Fibroblast of lung (primary cell): ENCODE results near the gene AGAP6.
"Not testable (repeated sequence)": the region's sequence is repeated elsewhere in the genome, so short reads cannot be mapped to it uniquely, and the experiment has no call there.

Experiments used
- EZH2 ChIP-seq: IDR thresholded peaks from 2 replicates; pipeline ENCODE4 v1.5.1; 2012; ENCODE audit warnings: low read length, control low read depth, mild to moderate bottlenecking; ENCODE audit errors: missing control alignments
- TF ChIP-seq, protein P1 (sequence below), 2 donors: IDR thresholded peaks in 1 of 2; conservative IDR thresholded peaks in 1 of 2; 1 replicate in 1 of 2; 2 replicates in 1 of 2; pipeline ENCODE4 v1.5.1; 2011 to 2012; ENCODE audit warnings: low read length in 2 of 2, control low read depth in 1 of 2, inconsistent platforms in 1 of 2, low read depth in 1 of 2, mild to moderate bottlenecking in 1 of 2

DNA sequence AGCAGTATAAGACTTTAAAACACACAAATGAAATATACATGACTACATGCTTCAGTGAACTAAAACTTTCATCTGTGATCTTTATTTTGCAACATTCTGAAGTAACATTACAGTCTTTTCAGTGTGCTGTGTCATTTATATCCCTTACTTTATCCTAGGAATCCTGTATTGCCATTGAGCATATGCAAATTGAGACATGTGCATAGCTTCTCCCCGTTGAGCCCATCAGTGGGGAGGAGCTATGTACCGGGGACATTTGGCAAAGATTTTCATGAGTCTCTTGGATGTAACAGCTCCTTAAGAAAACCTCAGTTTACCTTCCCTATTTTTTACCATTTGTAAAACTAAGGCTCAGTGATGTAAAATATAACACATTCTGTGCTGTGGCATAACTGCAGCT, 16.7 kb upstream of the AGAP6 start:
- not testable (repeated sequence) for TF ChIP-seq EZH2
- TF ChIP-seq, protein P1, sequence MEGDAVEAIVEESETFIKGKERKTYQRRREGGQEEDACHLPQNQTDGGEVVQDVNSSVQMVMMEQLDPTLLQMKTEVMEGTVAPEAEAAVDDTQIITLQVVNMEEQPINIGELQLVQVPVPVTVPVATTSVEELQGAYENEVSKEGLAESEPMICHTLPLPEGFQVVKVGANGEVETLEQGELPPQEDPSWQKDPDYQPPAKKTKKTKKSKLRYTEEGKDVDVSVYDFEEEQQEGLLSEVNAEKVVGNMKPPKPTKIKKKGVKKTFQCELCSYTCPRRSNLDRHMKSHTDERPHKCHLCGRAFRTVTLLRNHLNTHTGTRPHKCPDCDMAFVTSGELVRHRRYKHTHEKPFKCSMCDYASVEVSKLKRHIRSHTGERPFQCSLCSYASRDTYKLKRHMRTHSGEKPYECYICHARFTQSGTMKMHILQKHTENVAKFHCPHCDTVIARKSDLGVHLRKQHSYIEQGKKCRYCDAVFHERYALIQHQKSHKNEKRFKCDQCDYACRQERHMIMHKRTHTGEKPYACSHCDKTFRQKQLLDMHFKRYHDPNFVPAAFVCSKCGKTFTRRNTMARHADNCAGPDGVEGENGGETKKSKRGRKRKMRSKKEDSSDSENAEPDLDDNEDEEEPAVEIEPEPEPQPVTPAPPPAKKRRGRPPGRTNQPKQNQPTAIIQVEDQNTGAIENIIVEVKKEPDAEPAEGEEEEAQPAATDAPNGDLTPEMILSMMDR (conservative IDR thresholded peaks at IDR 0.05 in 1 of 2, IDR thresholded peaks at IDR 0.05 in 1 of 2; ENCODE audit: low read depth in 1 of 2, low read length in 2 of 2) = not testable (repeated sequence)
